Mononuclear cell (primary cell): ENCODE results near the gene RXFP4. TPM values are rescaled to one million over a fixed set of nuclear protein-coding genes. Genes with fewer than 3 reads are reported as not detected.
A peak's percentile ranks its signal among the peaks of the same experiment; 100 is the strongest.

ENCODE experiments used
- H3K27me3 ChIP-seq: 2 replicates; pipeline ENCODE4 v1.6.0; 2011; ENCODE audit warnings: low read length, control low read depth; ENCODE audit not compliant: insufficient read depth
- H3K4me1 ChIP-seq: 2 replicates; pipeline ENCODE4 v1.5.1; 2011; ENCODE audit warnings: mild to moderate bottlenecking, low read length, control low read depth; ENCODE audit not compliant: insufficient read depth
- H3K4me3 ChIP-seq: 2 replicates; pipeline ENCODE4 v1.5.1; 2011; ENCODE audit warnings: mild to moderate bottlenecking, low read length, moderate library complexity
- H3K9me3 ChIP-seq: 2 replicates; pipeline ENCODE4 v1.5.1; 2011; ENCODE audit warnings: low read depth, mild to moderate bottlenecking, control low read depth, low read length
- total RNA-seq: library from RNA; depleted of rRNA; stranded (reverse); fragments of >200 nt; gene quantifications from one replicate; pipeline ENCODE4 v1.2.3, GENCODE V29; 2012

Gene RXFP4
- total RNA-seq, 1 donor = not detected

- H3K4me3 ChIP-seq = no peak overlapping the region
- no peaks in the 10 kb centered on the region for H3K27me3 ChIP-seq
- peaks cover 72% of the 10 kb centered on the region for H3K4me1 ChIP-seq
- H3K9me3 ChIP-seq = no peaks in the 10 kb centered on the region
Observed at GRCh38 chr1:155962599-155963211, 21.3 kb downstream of the RXFP4 start.

- H3K27me3 ChIP-seq = no peaks in the 10 kb centered on the region
- no peak overlapping the region for H3K4me3 ChIP-seq
- no peaks in the 10 kb centered on the region for H3K9me3 ChIP-seq
- H3K4me1 ChIP-seq = peaks cover 87% of the 10 kb centered on the region
Observed at GRCh38 chr1:155964193-155964592, 22.8 kb downstream of the RXFP4 start.

GRCh38 chr1:155966135-155966534 lies 24.7 kb downstream of the RXFP4 start:
- H3K4me1 ChIP-seq = peaks cover 92% of the 10 kb centered on the region
- no peaks in the 10 kb centered on the region for H3K9me3 ChIP-seq
- no peak overlapping the region for H3K4me3 ChIP-seq
- H3K27me3 ChIP-seq = no peaks in the 10 kb centered on the region

- Histone ChIP-seq H3K4me3 (no peak overlapping the region), H3K27me3 (no peaks in the 10 kb centered on the region), H3K4me1 (peaks cover 92% of the 10 kb centered on the region), H3K9me3 (no peaks in the 10 kb centered on the region)
Observed at GRCh38 chr1:155966750-155967149, 25.3 kb downstream of the RXFP4 start.

GRCh38 chr1:155967341-155968050 lies 26.1 kb downstream of the RXFP4 start:
- Histone ChIP-seq H3K27me3 (no peaks in the 10 kb centered on the region), H3K4me1 (peaks cover 92% of the 10 kb centered on the region), H3K4me3 (no peak overlapping the region), H3K9me3 (no peaks in the 10 kb centered on the region)

- no peaks in the 10 kb centered on the region for H3K27me3 ChIP-seq
- H3K9me3 ChIP-seq = no peaks in the 10 kb centered on the region
- peaks cover 92% of the 10 kb centered on the region for H3K4me1 ChIP-seq
- no peak overlapping the region for H3K4me3 ChIP-seq
Observed at GRCh38 chr1:155968051-155968400, 26.6 kb downstream of the RXFP4 start.

GRCh38 chr1:155968670-155969069 lies 27.2 kb downstream of the RXFP4 start:
- H3K9me3 ChIP-seq = no peaks in the 10 kb centered on the region
- peaks cover 92% of the 10 kb centered on the region for H3K4me1 ChIP-seq
- H3K4me3 ChIP-seq = no peak overlapping the region
- no peaks in the 10 kb centered on the region for H3K27me3 ChIP-seq

- no peaks in the 10 kb centered on the region for H3K9me3 ChIP-seq
- H3K4me3 ChIP-seq = no peak overlapping the region
- H3K27me3 ChIP-seq = no peaks in the 10 kb centered on the region
- peaks cover 99% of the 10 kb centered on the region for H3K4me1 ChIP-seq
Observed at GRCh38 chr1:155969377-155969791, 27.9 kb downstream of the RXFP4 start.

- Histone ChIP-seq H3K9me3 (no peaks in the 10 kb centered on the region), H3K4me1 (peaks cover 100% of the 10 kb centered on the region), H3K4me3 (no peak overlapping the region), H3K27me3 (no peaks in the 10 kb centered on the region)
Observed at GRCh38 chr1:155970531-155971167, 29.2 kb downstream of the RXFP4 start.

- H3K4me1 ChIP-seq = peaks cover 90% of the 10 kb centered on the region
- no peaks in the 10 kb centered on the region for H3K9me3 ChIP-seq
- no peak overlapping the region for H3K4me3 ChIP-seq
- no peaks in the 10 kb centered on the region for H3K27me3 ChIP-seq
Observed at GRCh38 chr1:155971910-155972809, 30.7 kb downstream of the RXFP4 start.

- Histone ChIP-seq H3K27me3 (no peaks in the 10 kb centered on the region), H3K4me3 (no peak overlapping the region), H3K4me1 (peaks cover 75% of the 10 kb centered on the region)
Observed at GRCh38 chr1:155973723-155974122, 32.3 kb downstream of the RXFP4 start.

GRCh38 chr1:155974208-155975115 lies 33.0 kb downstream of the RXFP4 start:
- Histone ChIP-seq H3K27me3 (no peaks in the 10 kb centered on the region), H3K9me3 (no peaks in the 10 kb centered on the region), H3K4me3 (peak overlapping the region; percentile 89), H3K4me1 (peaks cover 75% of the 10 kb centered on the region)

More at GRCh38 chr1:155973723-155974122, 32.3 kb downstream of the RXFP4 start:
- no peaks in the 10 kb centered on the region for H3K9me3 ChIP-seq

- Histone ChIP-seq H3K4me1 (peaks cover 75% of the 10 kb centered on the region), H3K9me3 (no peaks in the 10 kb centered on the region), H3K4me3 (peak overlapping the region; percentile 89), H3K27me3 (no peaks in the 10 kb centered on the region)
Observed at GRCh38 chr1:155975375-155976061, 34.1 kb downstream of the RXFP4 start.
